ENCODE results near the gene HOTAIR. TPM values are rescaled to one million over a fixed set of nuclear protein-coding genes. Genes with fewer than 3 reads are reported as not detected.

The HOTAIR gene
- total RNA-seq, 1 experiment from 2014 or later, result 5.5 TPM

- DNase-seq (ENCODE audit: low spot score), result no peak
- Histone ChIP-seq H3K4me3 (ENCODE audit: low read depth, low read length, poor library complexity, severe bottlenecking) (no peak overlapping the region), H3K27ac (ENCODE audit: low read depth, low read length, poor library complexity, severe bottlenecking) (no peak overlapping the region), H3K36me3 (ENCODE audit: insufficient read depth, low read length, poor library complexity, severe bottlenecking) (no peaks in the 10 kb centered on the region), H3K27me3 (replicated peaks; ENCODE audit: insufficient read depth, low read depth, low read length, poor library complexity) (no peaks in the 10 kb centered on the region), H3K4me1 (ENCODE audit: insufficient read depth, low read length, poor library complexity, severe bottlenecking) (no peaks in the 10 kb centered on the region), H3K9me3 (ENCODE audit: low read depth, low read length, poor library complexity, severe bottlenecking) (no peaks in the 10 kb centered on the region)
- intact Hi-C loops (cut with micrococcal nuclease; ENCODE audit: unreplicated experiment), result no loop called here
- CTCF ChIA-PET, result interaction anchor here (0.5 kb wide), 1 partner anchor 16 kb away, joined by 5 read pairs; no protein-coding TSS in a partner anchor
- POLR2A ChIA-PET (ENCODE audit: low non-redundant PET), result interaction anchor here (0.9 kb wide), 1 partner anchor 10 kb away, joined by 4 read pairs; no protein-coding TSS in a partner anchor
- BruUV-seq (replicated peaks), result no TSS peak
- no peak for TF ChIP-seq CTCF (conservative IDR thresholded peaks at IDR 0.05; ENCODE audit: low read depth, low read length)
- no peak for TF ChIP-seq EZH2 (IDR thresholded peaks at IDR 0.05; ENCODE audit: borderline replicate concordance, low read depth, low read length, poor library complexity, severe bottlenecking)
Observed at GRCh38 chr12:53949631-53950436, 24.9 kb downstream of the HOTAIR start.

- intact Hi-C loops (cut with micrococcal nuclease; ENCODE audit: unreplicated experiment), result no loop called here
- ChIA-PET CTCF (interaction anchor here (0.5 kb wide), 1 partner anchor 83 kb away, joined by 7 read pairs; no protein-coding TSS in a partner anchor), POLR2A (ENCODE audit: low non-redundant PET) (no interaction called here)
- Histone ChIP-seq H3K9me3 (ENCODE audit: low read depth, low read length, poor library complexity, severe bottlenecking) (no peaks in the 10 kb centered on the region), H3K36me3 (ENCODE audit: insufficient read depth, low read length, poor library complexity, severe bottlenecking) (no peaks in the 10 kb centered on the region), H3K27me3 (replicated peaks; ENCODE audit: insufficient read depth, low read depth, low read length, poor library complexity) (no peaks in the 10 kb centered on the region), H3K4me3 (ENCODE audit: low read depth, low read length, poor library complexity, severe bottlenecking) (no peak overlapping the region), H3K27ac (ENCODE audit: low read depth, low read length, poor library complexity, severe bottlenecking) (no peak overlapping the region), H3K4me1 (ENCODE audit: insufficient read depth, low read length, poor library complexity, severe bottlenecking) (no peaks in the 10 kb centered on the region)
- DNase-seq (ENCODE audit: low spot score), result no peak
- no TSS peak for BruUV-seq (replicated peaks)
- no peak for TF ChIP-seq CTCF (conservative IDR thresholded peaks at IDR 0.05; ENCODE audit: low read depth, low read length)
- no peak for TF ChIP-seq EZH2 (IDR thresholded peaks at IDR 0.05; ENCODE audit: borderline replicate concordance, low read depth, low read length, poor library complexity, severe bottlenecking)
Observed at GRCh38 chr12:53948650-53949593, 25.8 kb downstream of the HOTAIR start.

- Histone ChIP-seq H3K36me3 (ENCODE audit: insufficient read depth, low read length, poor library complexity, severe bottlenecking) (no peaks in the 10 kb centered on the region), H3K4me3 (ENCODE audit: low read depth, low read length, poor library complexity, severe bottlenecking) (no peak overlapping the region), H3K9me3 (ENCODE audit: low read depth, low read length, poor library complexity, severe bottlenecking) (no peaks in the 10 kb centered on the region), H3K27ac (ENCODE audit: low read depth, low read length, poor library complexity, severe bottlenecking) (no peak overlapping the region), H3K4me1 (ENCODE audit: insufficient read depth, low read length, poor library complexity, severe bottlenecking) (no peaks in the 10 kb centered on the region), H3K27me3 (replicated peaks; ENCODE audit: insufficient read depth, low read depth, low read length, poor library complexity) (no peaks in the 10 kb centered on the region)
- CTCF ChIA-PET, result no interaction called here
- no peak for TF ChIP-seq CTCF (conservative IDR thresholded peaks at IDR 0.05; ENCODE audit: low read depth, low read length)
- no peak for TF ChIP-seq EZH2 (IDR thresholded peaks at IDR 0.05; ENCODE audit: borderline replicate concordance, low read depth, low read length, poor library complexity, severe bottlenecking)
- DNase-seq (ENCODE audit: low spot score), result no peak
- intact Hi-C loops (cut with micrococcal nuclease; ENCODE audit: unreplicated experiment), result no loop called here
- BruUV-seq (replicated peaks), result no TSS peak
- POLR2A ChIA-PET (ENCODE audit: low non-redundant PET), result no interaction called here
Observed at GRCh38 chr12:53947743-53948142, 27.0 kb downstream of the HOTAIR start.
